IMR-90 (cell line): ENCODE results near the gene PSAP. TPM values are rescaled to one million over a fixed set of nuclear protein-coding genes. Genes with fewer than 3 reads are reported as not detected.

Experiments used
- ATAC-seq: fragments of 200-7000 bp; cut with Tn5 transposase; 2 replicates; pipeline ENCODE4 v1.9.1; 2020; ENCODE audit warnings: low read depth, mild to moderate bottlenecking, moderate library complexity
- BruUV-seq: library from RNA; stranded (reverse); fragments of 400-500 nt; replicated peaks from 2 replicates; lab custom pipeline; 2021; lab: Mats Ljungman, UMichigan
- CTCF ChIA-PET: fragments of 300-600 bp; formaldehyde crosslinking; extraction: SDS; loops from one replicate; lab custom pipeline; 2021; ENCODE audit warnings: antibody characterized with exemption; lab: Yijun Ruan, JAX
- POLR2A ChIA-PET: fragments of 300-600 bp; sonication (Branson Sonifier 250); formaldehyde crosslinking; loops from one replicate; lab custom pipeline; 2022; ENCODE audit warnings: antibody characterized with exemption; ENCODE audit not compliant: unreplicated experiment; lab: Charles Lee
- DNase-seq: peaks from one replicate; pipeline ENCODE4 v3.0.0; 2013
- H2AFZ ChIP-seq: replicated peaks from 2 replicates; pipeline ENCODE3; 2013; ENCODE audit warnings: low read length, mild to moderate bottlenecking; ENCODE audit not compliant: poor library complexity
- H2AK5ac ChIP-seq: 2 replicates; pipeline ENCODE4 v1.6.1; 2013; ENCODE audit warnings: low read depth, low read length, inconsistent platforms
- H2AK9ac ChIP-seq: replicated peaks from 2 replicates; pipeline ENCODE3; 2013; ENCODE audit warnings: mild to moderate bottlenecking, low read depth, low read length, moderate library complexity; ENCODE audit not compliant: poor library complexity
- H2BK120ac ChIP-seq: 2 replicates; pipeline ENCODE4 v1.6.1; 2013; ENCODE audit warnings: low read depth, low read length, inconsistent platforms
- H2BK15ac ChIP-seq: 3 replicates; pipeline ENCODE4 v1.6.1; 2013; ENCODE audit warnings: low read depth, low read length, inconsistent platforms
- H2BK20ac ChIP-seq: 2 replicates; pipeline ENCODE4 v1.6.1; 2013; ENCODE audit warnings: low read depth, mild to moderate bottlenecking, inconsistent platforms, low read length, moderate library complexity
- H2BK5ac ChIP-seq: 2 replicates; pipeline ENCODE4 v1.6.1; 2013; ENCODE audit warnings: mild to moderate bottlenecking, low read depth, low read length, inconsistent platforms; ENCODE audit not compliant: poor library complexity, severe bottlenecking
- H3K14ac ChIP-seq: replicated peaks from 2 replicates; pipeline ENCODE4 v1.6.1; 2013; ENCODE audit warnings: low read depth, low read length, inconsistent platforms
- H3K18ac ChIP-seq: 2 replicates; pipeline ENCODE4 v1.6.1; 2013; ENCODE audit warnings: low read depth, low read length, control low read depth
- H3K23ac ChIP-seq: 2 replicates; pipeline ENCODE4 v1.6.1; 2013; ENCODE audit warnings: low read depth, low read length, inconsistent platforms
- H3K27ac ChIP-seq: 2 replicates; pipeline ENCODE4 v1.5.1; 2013; ENCODE audit warnings: mild to moderate bottlenecking, control low read depth, low read length; ENCODE audit not compliant: insufficient read depth
- H3K27me3 ChIP-seq: 2 replicates; pipeline ENCODE4 v1.6.1; 2013; ENCODE audit warnings: low read length; ENCODE audit not compliant: control insufficient read depth, insufficient read depth
- H3K36me3 ChIP-seq: 2 replicates; pipeline ENCODE4 v1.6.1; 2013; ENCODE audit warnings: low read length, mixed read lengths; ENCODE audit not compliant: control insufficient read depth, insufficient read depth
- H3K4ac ChIP-seq: 2 replicates; pipeline ENCODE4 v1.6.1; 2013; ENCODE audit warnings: low read depth, low read length, inconsistent platforms
- H3K4me1 ChIP-seq: 2 replicates; pipeline ENCODE4 v1.6.1; 2013; ENCODE audit warnings: low read length, mixed read lengths; ENCODE audit not compliant: control insufficient read depth, insufficient read depth
- H3K4me2 ChIP-seq: 2 replicates; pipeline ENCODE4 v1.6.1; 2013; ENCODE audit warnings: low read depth, mild to moderate bottlenecking, control low read depth, low read length, moderate library complexity
- H3K4me3 ChIP-seq: 2 replicates; pipeline ENCODE4 v1.5.1; 2013; ENCODE audit warnings: low read depth, mild to moderate bottlenecking, control low read depth, low read length, moderate library complexity; ENCODE audit not compliant: insufficient read depth
- H3K56ac ChIP-seq: 2 replicates; pipeline ENCODE4 v1.6.1; 2013; ENCODE audit warnings: low read length, inconsistent platforms; ENCODE audit not compliant: insufficient read depth; ENCODE audit errors: extremely low read depth
- H3K79me1 ChIP-seq, 2 experiments: 2 replicates each; pipeline ENCODE4 v1.6.1; 2013; ENCODE audit warnings: low read length in 2 of 2, inconsistent platforms in 1 of 2, low read depth in 1 of 2
- H3K9ac ChIP-seq: 2 replicates; pipeline ENCODE4 v1.6.1; 2013; ENCODE audit warnings: low read depth, low read length, control low read depth
- H3K9me1 ChIP-seq: 2 replicates; pipeline ENCODE4 v1.6.1; 2013; ENCODE audit warnings: low read length, inconsistent platforms; ENCODE audit not compliant: insufficient read depth
- H3K9me3 ChIP-seq: 2 replicates; pipeline ENCODE4 v1.6.1; 2013; ENCODE audit warnings: low read length; ENCODE audit not compliant: control insufficient read depth, insufficient read depth
- H4K20me1 ChIP-seq: 2 replicates; pipeline ENCODE4 v1.6.1; 2013; ENCODE audit warnings: low read length, inconsistent platforms; ENCODE audit not compliant: insufficient read depth
- H4K5ac ChIP-seq: 2 replicates; pipeline ENCODE4 v1.6.1; 2013; ENCODE audit warnings: mild to moderate bottlenecking, low read depth, low read length, control low read depth
- H4K8ac ChIP-seq, 2 experiments: 2 replicates each; pipeline ENCODE4 v1.6.1; 2013; ENCODE audit warnings: low read depth in 2 of 2, low read length in 2 of 2, control low read depth in 1 of 2, inconsistent platforms in 1 of 2
- H4K91ac ChIP-seq: 2 replicates; pipeline ENCODE4 v1.6.1; 2013; ENCODE audit warnings: low read depth, low read length, inconsistent platforms; ENCODE audit not compliant: insufficient read depth
- CEBPB ChIP-seq: IDR thresholded peaks from 2 replicates; pipeline ENCODE4 v1.6.1; 2012; ENCODE audit warnings: low read depth, low read length, improper control_type of control experiment
- CHD1 ChIP-seq: IDR thresholded peaks from 2 replicates; pipeline ENCODE4 v1.6.1; 2012; ENCODE audit warnings: low read depth, low read length, improper control_type of control experiment
- CTCF ChIP-seq: conservative IDR thresholded peaks from 2 replicates; pipeline ENCODE4 v1.5.1; 2012; ENCODE audit warnings: mild to moderate bottlenecking, low read depth, low read length, improper control_type of control experiment
- ELK1 ChIP-seq: fragments of 150-350 bp; IDR thresholded peaks from 2 replicates; pipeline ENCODE4 v1.6.1; 2016; ENCODE audit warnings: low read depth, mild to moderate bottlenecking, low read length, moderate library complexity, borderline replicate concordance
- FOS ChIP-seq: fragments of 150-350 bp; IDR thresholded peaks from 2 replicates; pipeline ENCODE4 v1.6.1; 2016; ENCODE audit warnings: low read depth, low read length
- MAFK ChIP-seq: IDR thresholded peaks from 2 replicates; pipeline ENCODE4 v1.6.1; 2012; ENCODE audit warnings: low read depth, low read length, improper control_type of control experiment
- MAZ ChIP-seq: IDR thresholded peaks from 2 replicates; pipeline ENCODE4 v1.6.1; 2012; ENCODE audit warnings: low read depth, mild to moderate bottlenecking, low read length, improper control_type of control experiment, moderate library complexity, borderline replicate concordance
- MXI1 ChIP-seq: IDR thresholded peaks from 2 replicates; pipeline ENCODE4 v1.6.1; 2012; ENCODE audit warnings: low read depth, mild to moderate bottlenecking, low read length, moderate library complexity, borderline replicate concordance
- NFE2L2 ChIP-seq: fragments of 150-350 bp; IDR thresholded peaks from 2 replicates; pipeline ENCODE4 v1.6.1; 2016; ENCODE audit warnings: low read depth, mild to moderate bottlenecking, low read length
- POLR2A ChIP-seq: IDR thresholded peaks from 2 replicates; pipeline ENCODE4 v1.6.1; 2012; ENCODE audit warnings: mild to moderate bottlenecking, low read depth, low read length
- RCOR1 ChIP-seq: IDR thresholded peaks from 2 replicates; pipeline ENCODE4 v1.6.1; 2012; ENCODE audit warnings: mild to moderate bottlenecking, low read length, improper control_type of control experiment; ENCODE audit not compliant: insufficient replicate concordance
- RFX5 ChIP-seq: IDR thresholded peaks from 2 replicates; pipeline ENCODE4 v1.8.0; 2012; ENCODE audit warnings: low read depth, mild to moderate bottlenecking, low read length, moderate library complexity
- SMC3 ChIP-seq: fragments of 150-350 bp; IDR thresholded peaks from 2 replicates; pipeline ENCODE4 v1.6.1; 2016; ENCODE audit warnings: low read depth, mild to moderate bottlenecking, antibody characterized with exemption, low read length, moderate library complexity
- WGBS, 2 experiments: methylation state at CpG; one replicate each; pipeline versions ENCODE4 v1.1.5 to v1.1.7; 2013; ENCODE audit warnings: missing lambda C conversion rate in 2 of 2; ENCODE audit not compliant: insufficient read length in 1 of 2; ENCODE audit errors: extremely low coverage in 2 of 2; 5-methylcytosine and 5-hydroxymethylcytosine counted together
- dilution Hi-C: fragments of 300-500 bp; cut with HindIII; formaldehyde crosslinking; loops from one replicate; pipeline ENCODE4 v1.14.3; 2018; ENCODE audit warnings: low sequenced_read_pairs; ENCODE audit not compliant: unreplicated experiment
- in situ Hi-C: fragments of 300-500 bp; cut with MboI; formaldehyde crosslinking; loops from 3 replicates; pipeline ENCODE4 v1.14.3; 2019; ENCODE audit warnings: low sequenced_read_pairs, inconsistent platforms, mixed read lengths
- intact Hi-C: fragments of 100-400 bp; cut with micrococcal nuclease; formaldehyde crosslinking; loops from 2 replicates; pipeline ENCODE4 v1.10.0; 2022
- polyA plus RNA-seq, 3 experiments: library from polyadenylated mRNA; depleted of rRNA; stranded (reverse); fragments of >200 nt; gene quantifications; 2 replicates each; pipeline ENCODE4 v1.2.3, GENCODE V29; 2012; ENCODE audit warnings: low replicate concordance in 1 of 3
- total RNA-seq: library from RNA; depleted of rRNA; stranded (reverse); fragments of >200 nt; gene quantifications from 2 replicates; pipeline ENCODE4 v1.2.3, GENCODE V29; 2012
- TF ChIP-seq, protein P1 (sequence below): fragments of 150-350 bp; IDR thresholded peaks from 2 replicates; pipeline ENCODE4 v1.6.1; 2017; ENCODE audit warnings: mild to moderate bottlenecking, antibody characterized with exemption, low read length, low read depth

The PSAP gene
- total and polyA plus RNA-seq, 2 of the 4 experiments (the other 2 are of a cell fraction), result 216 to 876 TPM

GRCh38 chr10:71860243-71861029 lies 9.4 kb upstream of the PSAP start:
- H2AK9ac ChIP-seq, result peak overlapping the region; percentile 75
- peak overlapping the region; percentile 65 for H4K5ac ChIP-seq
- H3K14ac ChIP-seq, result peak overlapping the region; percentile 86
- H3K18ac ChIP-seq, result peak overlapping the region; percentile 76
- H2AK5ac ChIP-seq, result peak overlapping the region; percentile 93
- H2AFZ ChIP-seq, result peak overlapping the region; percentile 92
- H4K8ac ChIP-seq, result peak overlapping the region; percentile 89 to 91
- peak overlapping the region; percentile 22 for H3K4me2 ChIP-seq
- H2BK120ac ChIP-seq, result peak overlapping the region; percentile 97
- peak overlapping the region; percentile 90 for H3K4ac ChIP-seq
- no TSS peak for BruUV-seq
- peak; percentile 95 for ATAC-seq
- intact Hi-C loops (no loop called here), in situ Hi-C loops (no loop called here), dilution Hi-C loops (no loop called here)
- peak overlapping the region; percentile 97; the same call in 2 of the 3 replicates for H2BK15ac ChIP-seq
- H4K20me1 ChIP-seq, result peaks cover 9% of the 10 kb centered on the region
- H3K27ac ChIP-seq, result peak overlapping the region; percentile 94
- ChIA-PET CTCF (interaction anchor here (0.6 to 2.2 kb wide), 2 partner anchors 18 to 36 kb away, joined by 3 to 7 read pairs; no protein-coding TSS in a partner anchor), POLR2A (interaction anchor here (1.6 kb wide), 1 partner anchor 9 kb away, joined by 8 read pairs; the partner anchor contains the start of gene PSAP)
- H3K56ac ChIP-seq, result peak overlapping the region; percentile 90
- peak overlapping the region; percentile 86 for H3K23ac ChIP-seq
- peak overlapping the region; percentile 54 for H3K9ac ChIP-seq
- no peaks in the 10 kb centered on the region for H3K36me3 ChIP-seq
- peaks cover 23% of the 10 kb centered on the region for H3K9me1 ChIP-seq
- H2BK20ac ChIP-seq, result peak overlapping the region; percentile 94
- WGBS, 2 experiments, result 11% methylated on average over 6 of the region's 11 CpGs; no CpG with 5 or more reads in 1 of the 2 experiments
- no peaks in the 10 kb centered on the region for H3K9me3 ChIP-seq
- H3K79me1 ChIP-seq, result no peaks in the 10 kb centered on the region
- no peaks in the 10 kb centered on the region for H3K27me3 ChIP-seq
- H4K91ac ChIP-seq, result peak overlapping the region; percentile 91
- DNase-seq, result peak; percentile 100
- no peak overlapping the region for H3K4me3 ChIP-seq
- peak overlapping the region; percentile 95 for H2BK5ac ChIP-seq
- peaks cover 17% of the 10 kb centered on the region for H3K4me1 ChIP-seq
- peak; percentile 99 for TF ChIP-seq FOS
- TF ChIP-seq MXI1, result peak; percentile 53; the same call in 1 of the 2 replicates
- no peak for TF ChIP-seq CHD1
- peak; percentile 97 for TF ChIP-seq NFE2L2
- TF ChIP-seq CTCF, result no peak
- no peak for TF ChIP-seq ELK1
- TF ChIP-seq, protein P1, sequence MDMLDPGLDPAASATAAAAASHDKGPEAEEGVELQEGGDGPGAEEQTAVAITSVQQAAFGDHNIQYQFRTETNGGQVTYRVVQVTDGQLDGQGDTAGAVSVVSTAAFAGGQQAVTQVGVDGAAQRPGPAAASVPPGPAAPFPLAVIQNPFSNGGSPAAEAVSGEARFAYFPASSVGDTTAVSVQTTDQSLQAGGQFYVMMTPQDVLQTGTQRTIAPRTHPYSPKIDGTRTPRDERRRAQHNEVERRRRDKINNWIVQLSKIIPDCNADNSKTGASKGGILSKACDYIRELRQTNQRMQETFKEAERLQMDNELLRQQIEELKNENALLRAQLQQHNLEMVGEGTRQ, result peak; percentile 84
- no peak for TF ChIP-seq SMC3
- peak; percentile 83 for TF ChIP-seq CEBPB
- no peak for TF ChIP-seq RFX5
- TF ChIP-seq MAZ, result peak; percentile 90
- peak; percentile 49 for TF ChIP-seq RCOR1
- peak; percentile 81 for TF ChIP-seq MAFK
- peak; percentile 81 for TF ChIP-seq POLR2A
